IMR-90 (cell line): Measurements from ENCODE around the gene CAPN2. TPM values are rescaled to one million over a fixed set of nuclear protein-coding genes. Genes with fewer than 3 reads are reported as not detected.

Experiments
- ATAC-seq: fragments of 200-7000 bp; cut with Tn5 transposase; 2 replicates; pipeline ENCODE4 v1.9.1; 2020; ENCODE audit warnings: low read depth, mild to moderate bottlenecking, moderate library complexity
- BruUV-seq: library from RNA; stranded (reverse); fragments of 400-500 nt; replicated peaks from 2 replicates; lab custom pipeline; 2021; lab: Mats Ljungman, UMichigan
- CTCF ChIA-PET: fragments of 300-600 bp; formaldehyde crosslinking; extraction: SDS; loops from one replicate; lab custom pipeline; 2021; ENCODE audit warnings: antibody characterized with exemption; lab: Yijun Ruan, JAX
- POLR2A ChIA-PET: fragments of 300-600 bp; sonication (Branson Sonifier 250); formaldehyde crosslinking; loops from one replicate; lab custom pipeline; 2022; ENCODE audit warnings: antibody characterized with exemption; ENCODE audit not compliant: unreplicated experiment; lab: Charles Lee
- DNase-seq: peaks from one replicate; pipeline ENCODE4 v3.0.0; 2013
- H2AFZ ChIP-seq: replicated peaks from 2 replicates; pipeline ENCODE3; 2013; ENCODE audit warnings: low read length, mild to moderate bottlenecking; ENCODE audit not compliant: poor library complexity
- H2AK5ac ChIP-seq: 2 replicates; pipeline ENCODE4 v1.6.1; 2013; ENCODE audit warnings: low read depth, low read length, inconsistent platforms
- H2AK9ac ChIP-seq: replicated peaks from 2 replicates; pipeline ENCODE3; 2013; ENCODE audit warnings: mild to moderate bottlenecking, low read depth, low read length, moderate library complexity; ENCODE audit not compliant: poor library complexity
- H2BK120ac ChIP-seq: 2 replicates; pipeline ENCODE4 v1.6.1; 2013; ENCODE audit warnings: low read depth, low read length, inconsistent platforms
- H2BK15ac ChIP-seq: 3 replicates; pipeline ENCODE4 v1.6.1; 2013; ENCODE audit warnings: low read depth, low read length, inconsistent platforms
- H2BK20ac ChIP-seq: 2 replicates; pipeline ENCODE4 v1.6.1; 2013; ENCODE audit warnings: low read depth, mild to moderate bottlenecking, inconsistent platforms, low read length, moderate library complexity
- H2BK5ac ChIP-seq: 2 replicates; pipeline ENCODE4 v1.6.1; 2013; ENCODE audit warnings: mild to moderate bottlenecking, low read depth, low read length, inconsistent platforms; ENCODE audit not compliant: poor library complexity, severe bottlenecking
- H3K14ac ChIP-seq: replicated peaks from 2 replicates; pipeline ENCODE4 v1.6.1; 2013; ENCODE audit warnings: low read depth, low read length, inconsistent platforms
- H3K18ac ChIP-seq: 2 replicates; pipeline ENCODE4 v1.6.1; 2013; ENCODE audit warnings: low read depth, low read length, control low read depth
- H3K23ac ChIP-seq: 2 replicates; pipeline ENCODE4 v1.6.1; 2013; ENCODE audit warnings: low read depth, low read length, inconsistent platforms
- H3K27ac ChIP-seq: 2 replicates; pipeline ENCODE4 v1.5.1; 2013; ENCODE audit warnings: mild to moderate bottlenecking, control low read depth, low read length; ENCODE audit not compliant: insufficient read depth
- H3K27me3 ChIP-seq: 2 replicates; pipeline ENCODE4 v1.6.1; 2013; ENCODE audit warnings: low read length; ENCODE audit not compliant: control insufficient read depth, insufficient read depth
- H3K36me3 ChIP-seq: 2 replicates; pipeline ENCODE4 v1.6.1; 2013; ENCODE audit warnings: low read length, mixed read lengths; ENCODE audit not compliant: control insufficient read depth, insufficient read depth
- H3K4ac ChIP-seq: 2 replicates; pipeline ENCODE4 v1.6.1; 2013; ENCODE audit warnings: low read depth, low read length, inconsistent platforms
- H3K4me1 ChIP-seq: 2 replicates; pipeline ENCODE4 v1.6.1; 2013; ENCODE audit warnings: low read length, mixed read lengths; ENCODE audit not compliant: control insufficient read depth, insufficient read depth
- H3K4me2 ChIP-seq: 2 replicates; pipeline ENCODE4 v1.6.1; 2013; ENCODE audit warnings: low read depth, mild to moderate bottlenecking, control low read depth, low read length, moderate library complexity
- H3K4me3 ChIP-seq: 2 replicates; pipeline ENCODE4 v1.5.1; 2013; ENCODE audit warnings: low read depth, mild to moderate bottlenecking, control low read depth, low read length, moderate library complexity; ENCODE audit not compliant: insufficient read depth
- H3K56ac ChIP-seq: 2 replicates; pipeline ENCODE4 v1.6.1; 2013; ENCODE audit warnings: low read length, inconsistent platforms; ENCODE audit not compliant: insufficient read depth; ENCODE audit errors: extremely low read depth
- H3K79me1 ChIP-seq, 2 experiments: 2 replicates each; pipeline ENCODE4 v1.6.1; 2013; ENCODE audit warnings: low read length in 2 of 2, inconsistent platforms in 1 of 2, low read depth in 1 of 2
- H3K9ac ChIP-seq: 2 replicates; pipeline ENCODE4 v1.6.1; 2013; ENCODE audit warnings: low read depth, low read length, control low read depth
- H3K9me1 ChIP-seq: 2 replicates; pipeline ENCODE4 v1.6.1; 2013; ENCODE audit warnings: low read length, inconsistent platforms; ENCODE audit not compliant: insufficient read depth
- H3K9me3 ChIP-seq: 2 replicates; pipeline ENCODE4 v1.6.1; 2013; ENCODE audit warnings: low read length; ENCODE audit not compliant: control insufficient read depth, insufficient read depth
- H4K20me1 ChIP-seq: 2 replicates; pipeline ENCODE4 v1.6.1; 2013; ENCODE audit warnings: low read length, inconsistent platforms; ENCODE audit not compliant: insufficient read depth
- H4K5ac ChIP-seq: 2 replicates; pipeline ENCODE4 v1.6.1; 2013; ENCODE audit warnings: mild to moderate bottlenecking, low read depth, low read length, control low read depth
- H4K8ac ChIP-seq, 2 experiments: 2 replicates each; pipeline ENCODE4 v1.6.1; 2013; ENCODE audit warnings: low read depth in 2 of 2, low read length in 2 of 2, control low read depth in 1 of 2, inconsistent platforms in 1 of 2
- H4K91ac ChIP-seq: 2 replicates; pipeline ENCODE4 v1.6.1; 2013; ENCODE audit warnings: low read depth, low read length, inconsistent platforms; ENCODE audit not compliant: insufficient read depth
- BHLHE40 ChIP-seq: fragments of 150-350 bp; IDR thresholded peaks from 2 replicates; pipeline ENCODE4 v1.6.1; 2016; ENCODE audit warnings: mild to moderate bottlenecking, low read depth, low read length
- CEBPB ChIP-seq: IDR thresholded peaks from 2 replicates; pipeline ENCODE4 v1.6.1; 2012; ENCODE audit warnings: low read depth, low read length, improper control_type of control experiment
- CHD1 ChIP-seq: IDR thresholded peaks from 2 replicates; pipeline ENCODE4 v1.6.1; 2012; ENCODE audit warnings: low read depth, low read length, improper control_type of control experiment
- CTCF ChIP-seq: conservative IDR thresholded peaks from 2 replicates; pipeline ENCODE4 v1.5.1; 2012; ENCODE audit warnings: mild to moderate bottlenecking, low read depth, low read length, improper control_type of control experiment
- ELK1 ChIP-seq: fragments of 150-350 bp; IDR thresholded peaks from 2 replicates; pipeline ENCODE4 v1.6.1; 2016; ENCODE audit warnings: low read depth, mild to moderate bottlenecking, low read length, moderate library complexity, borderline replicate concordance
- FOS ChIP-seq: fragments of 150-350 bp; IDR thresholded peaks from 2 replicates; pipeline ENCODE4 v1.6.1; 2016; ENCODE audit warnings: low read depth, low read length
- MAFK ChIP-seq: IDR thresholded peaks from 2 replicates; pipeline ENCODE4 v1.6.1; 2012; ENCODE audit warnings: low read depth, low read length, improper control_type of control experiment
- MAZ ChIP-seq: IDR thresholded peaks from 2 replicates; pipeline ENCODE4 v1.6.1; 2012; ENCODE audit warnings: low read depth, mild to moderate bottlenecking, low read length, improper control_type of control experiment, moderate library complexity, borderline replicate concordance
- MXI1 ChIP-seq: IDR thresholded peaks from 2 replicates; pipeline ENCODE4 v1.6.1; 2012; ENCODE audit warnings: low read depth, mild to moderate bottlenecking, low read length, moderate library complexity, borderline replicate concordance
- NFE2L2 ChIP-seq: fragments of 150-350 bp; IDR thresholded peaks from 2 replicates; pipeline ENCODE4 v1.6.1; 2016; ENCODE audit warnings: low read depth, mild to moderate bottlenecking, low read length
- POLR2A ChIP-seq: IDR thresholded peaks from 2 replicates; pipeline ENCODE4 v1.6.1; 2012; ENCODE audit warnings: mild to moderate bottlenecking, low read depth, low read length
- RAD21 ChIP-seq: IDR thresholded peaks from 2 replicates; pipeline ENCODE4 v1.6.1; 2012; ENCODE audit warnings: low read length, improper control_type of control experiment
- RCOR1 ChIP-seq: IDR thresholded peaks from 2 replicates; pipeline ENCODE4 v1.6.1; 2012; ENCODE audit warnings: mild to moderate bottlenecking, low read length, improper control_type of control experiment; ENCODE audit not compliant: insufficient replicate concordance
- RFX5 ChIP-seq: IDR thresholded peaks from 2 replicates; pipeline ENCODE4 v1.8.0; 2012; ENCODE audit warnings: low read depth, mild to moderate bottlenecking, low read length, moderate library complexity
- SMC3 ChIP-seq: fragments of 150-350 bp; IDR thresholded peaks from 2 replicates; pipeline ENCODE4 v1.6.1; 2016; ENCODE audit warnings: low read depth, mild to moderate bottlenecking, antibody characterized with exemption, low read length, moderate library complexity
- USF2 ChIP-seq: fragments of 150-350 bp; IDR thresholded peaks from 2 replicates; pipeline ENCODE4 v1.6.1; 2017; ENCODE audit warnings: mild to moderate bottlenecking, antibody characterized with exemption, low read length, low read depth
- WGBS, 2 experiments: methylation state at CpG; one replicate each; pipeline versions ENCODE4 v1.1.5 to v1.1.7; 2013; ENCODE audit warnings: missing lambda C conversion rate in 2 of 2; ENCODE audit not compliant: insufficient read length in 1 of 2; ENCODE audit errors: extremely low coverage in 2 of 2; 5-methylcytosine and 5-hydroxymethylcytosine counted together
- dilution Hi-C: fragments of 300-500 bp; cut with HindIII; formaldehyde crosslinking; loops from one replicate; pipeline ENCODE4 v1.14.3; 2018; ENCODE audit warnings: low sequenced_read_pairs; ENCODE audit not compliant: unreplicated experiment
- in situ Hi-C: fragments of 300-500 bp; cut with MboI; formaldehyde crosslinking; loops from 3 replicates; pipeline ENCODE4 v1.14.3; 2019; ENCODE audit warnings: low sequenced_read_pairs, inconsistent platforms, mixed read lengths
- intact Hi-C: fragments of 100-400 bp; cut with micrococcal nuclease; formaldehyde crosslinking; loops from 2 replicates; pipeline ENCODE4 v1.10.0; 2022
- polyA plus RNA-seq, 3 experiments: library from polyadenylated mRNA; depleted of rRNA; stranded (reverse); fragments of >200 nt; gene quantifications; 2 replicates each; pipeline ENCODE4 v1.2.3, GENCODE V29; 2012; ENCODE audit warnings: low replicate concordance in 1 of 3
- total RNA-seq: library from RNA; depleted of rRNA; stranded (reverse); fragments of >200 nt; gene quantifications from 2 replicates; pipeline ENCODE4 v1.2.3, GENCODE V29; 2012

The CAPN2 gene
- total and polyA plus RNA-seq, 2 of the 4 experiments (the other 2 are of a cell fraction): 339 to 430 TPM

GRCh38 chr1:223754681-223755431, 42.5 kb downstream of the CAPN2 start:
- no peak overlapping the region for H3K27ac ChIP-seq
- no TSS peak for BruUV-seq
- no peak overlapping the region for H3K18ac ChIP-seq
- no peak for DNase-seq
- WGBS, 2 experiments: 93% methylated on average over 14 of the region's 17 CpGs; no CpG with 5 or more reads in 1 of the 2 experiments
- ChIA-PET POLR2A (no interaction called here), CTCF (no interaction called here)
- ATAC-seq: no peak
- H3K36me3 ChIP-seq: peaks cover 86% of the 10 kb centered on the region
- no peak overlapping the region for H2AFZ ChIP-seq
- H3K4ac ChIP-seq: no peak overlapping the region
- H4K8ac ChIP-seq: no peak overlapping the region; a peak in 1 of 4 replicates
- no peak overlapping the region for H4K91ac ChIP-seq
- peaks cover 47 to 77% of the 10 kb centered on the region in 2 experiments for H3K79me1 ChIP-seq
- no peak overlapping the region for H3K4me3 ChIP-seq
- H3K14ac ChIP-seq: no peak overlapping the region
- H3K56ac ChIP-seq: no peak overlapping the region
- intact Hi-C loops: no loop called here
- peaks cover 8% of the 10 kb centered on the region for H3K9me1 ChIP-seq
- in situ Hi-C loops: no loop called here
- no peak overlapping the region for H4K5ac ChIP-seq
- H4K20me1 ChIP-seq: no peaks in the 10 kb centered on the region
- H2BK15ac ChIP-seq: no peak overlapping the region
- H3K4me2 ChIP-seq: no peak overlapping the region
- H3K9ac ChIP-seq: no peak overlapping the region
- H2AK5ac ChIP-seq: no peak overlapping the region
- no peaks in the 10 kb centered on the region for H3K9me3 ChIP-seq
- H2BK5ac ChIP-seq: no peak overlapping the region
- H2BK20ac ChIP-seq: no peak overlapping the region
- H3K4me1 ChIP-seq: no peaks in the 10 kb centered on the region
- H3K23ac ChIP-seq: no peak overlapping the region
- no peak overlapping the region for H2BK120ac ChIP-seq
- TF ChIP-seq CEBPB (no peak), RAD21 (no peak), RCOR1 (no peak), BHLHE40 (no peak), RFX5 (no peak), POLR2A (no peak), SMC3 (no peak), MAFK (no peak), NFE2L2 (no peak), USF2 (no peak), ELK1 (no peak), CHD1 (no peak), MXI1 (no peak), FOS (no peak), CTCF (no peak), MAZ (no peak)
- dilution Hi-C loops: no loop called here
- no peaks in the 10 kb centered on the region for H3K27me3 ChIP-seq
- H2AK9ac ChIP-seq: peak overlapping the region; percentile 18
